Fibroblast of skin of right biceps (primary cell): ENCODE results near the gene EXD3.

Source experiments
- DNase-seq: peaks from one replicate; pipeline ENCODE4 v3.0.0-alpha.2; 2013

Gene EXD3

DNA sequence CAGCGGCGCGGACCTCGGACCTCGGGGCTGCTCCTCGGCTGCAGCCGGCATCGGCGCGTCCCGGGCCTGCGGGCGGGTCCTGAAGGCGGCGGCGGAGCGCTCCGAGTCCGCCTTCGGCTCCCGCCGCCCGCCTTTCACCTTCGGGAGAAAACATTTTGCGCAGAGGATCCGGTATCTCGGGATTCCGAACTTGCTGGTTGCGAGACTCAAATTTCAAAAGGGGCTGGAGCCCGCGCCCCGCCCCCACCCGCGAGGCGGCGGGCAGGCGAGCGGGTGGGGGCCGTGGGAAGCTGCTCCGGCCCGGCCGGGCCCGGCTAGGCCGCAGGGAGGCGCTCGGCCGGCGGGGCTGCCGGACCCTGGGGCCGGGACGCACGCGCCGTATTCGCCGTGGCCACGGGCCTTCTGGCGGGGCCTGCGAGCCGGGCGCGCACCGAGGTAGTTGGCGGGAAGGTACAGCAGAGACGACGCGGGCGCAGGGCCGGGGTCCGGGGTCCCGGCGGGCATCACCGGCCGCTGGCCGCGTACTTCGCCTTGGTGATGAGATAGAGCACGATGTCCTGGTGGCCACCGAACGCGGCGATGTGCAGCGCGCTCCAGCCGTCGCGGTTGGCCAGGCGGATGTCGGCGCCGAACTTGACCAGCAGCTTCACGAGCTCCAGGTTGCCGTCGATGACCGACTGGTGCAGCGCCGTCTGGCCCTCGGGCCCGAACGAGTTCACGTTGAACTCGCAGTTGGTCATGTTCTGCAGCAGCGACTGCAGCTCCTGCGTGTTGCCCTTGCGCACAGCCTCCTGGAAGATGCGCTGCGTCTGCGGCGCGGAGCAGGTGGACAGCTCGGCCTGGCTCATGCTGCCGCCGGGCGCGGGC lies 121.6 kb downstream of the EXD3 start:
- DNase-seq = peak; percentile 27

DNA sequence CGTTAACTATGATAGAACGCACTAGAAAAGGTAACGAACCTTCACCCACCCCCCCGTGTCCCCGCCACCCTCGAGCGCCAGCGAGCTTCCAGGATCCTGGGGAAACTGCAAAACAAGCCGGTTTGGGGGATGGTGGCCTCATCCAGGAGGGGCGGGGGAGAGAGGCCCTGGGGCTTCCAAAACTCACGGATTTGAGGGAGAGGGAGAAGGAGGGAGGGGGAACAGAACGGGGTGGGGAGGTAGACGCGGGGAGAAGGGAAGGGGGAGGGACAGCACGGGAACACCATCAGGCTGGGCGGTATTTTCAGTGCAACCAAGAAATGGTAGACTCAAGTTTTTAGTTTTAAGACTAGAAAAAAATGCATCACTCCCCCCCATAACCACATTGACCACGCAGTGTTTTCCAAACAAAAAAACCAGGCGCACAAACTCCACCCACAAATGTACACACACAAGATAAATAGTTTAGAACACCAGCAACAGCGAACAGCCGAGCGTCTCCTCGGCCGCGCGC lies 122.3 kb downstream of the EXD3 start:
- no peak for DNase-seq

DNA sequence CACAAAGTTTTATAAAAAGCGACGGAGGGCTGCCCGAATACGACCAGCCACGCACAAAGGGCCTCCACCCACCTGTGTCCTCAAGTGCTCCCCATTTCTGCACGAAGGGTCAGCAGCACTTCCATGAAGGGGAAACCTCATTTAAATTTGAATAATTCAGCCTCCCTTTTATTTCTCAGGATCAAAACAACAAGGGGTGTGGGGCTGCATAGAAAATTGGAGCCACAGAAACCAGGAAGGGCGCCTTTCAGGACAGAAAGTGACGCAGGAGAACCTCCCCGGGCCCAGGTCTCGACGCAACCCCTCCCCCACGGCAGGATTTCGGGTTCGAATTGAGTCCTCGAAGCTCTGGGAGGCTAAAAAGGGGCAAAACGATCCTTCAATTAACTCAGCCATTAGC lies 123.0 kb downstream of the EXD3 start:
- DNase-seq = no peak

DNA sequence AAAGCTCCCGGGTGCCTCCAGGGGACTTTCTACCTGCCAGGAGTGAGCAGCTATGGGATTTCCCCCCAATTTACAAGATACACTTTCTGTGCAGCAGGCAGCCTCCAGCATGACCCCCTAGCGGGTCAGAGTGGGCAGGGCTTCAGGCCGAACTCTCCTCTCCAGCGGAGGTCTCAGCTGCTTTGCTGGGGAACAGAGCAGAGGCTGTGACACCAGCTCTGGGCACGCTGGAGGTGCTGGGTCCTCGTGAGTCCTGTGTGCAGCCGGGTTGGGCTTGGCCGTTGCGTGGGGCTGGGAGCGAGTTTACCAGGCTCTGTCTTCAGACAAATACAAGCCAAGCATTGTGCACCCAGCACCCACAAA lies 123.8 kb downstream of the EXD3 start:
- no peak for DNase-seq

DNA sequence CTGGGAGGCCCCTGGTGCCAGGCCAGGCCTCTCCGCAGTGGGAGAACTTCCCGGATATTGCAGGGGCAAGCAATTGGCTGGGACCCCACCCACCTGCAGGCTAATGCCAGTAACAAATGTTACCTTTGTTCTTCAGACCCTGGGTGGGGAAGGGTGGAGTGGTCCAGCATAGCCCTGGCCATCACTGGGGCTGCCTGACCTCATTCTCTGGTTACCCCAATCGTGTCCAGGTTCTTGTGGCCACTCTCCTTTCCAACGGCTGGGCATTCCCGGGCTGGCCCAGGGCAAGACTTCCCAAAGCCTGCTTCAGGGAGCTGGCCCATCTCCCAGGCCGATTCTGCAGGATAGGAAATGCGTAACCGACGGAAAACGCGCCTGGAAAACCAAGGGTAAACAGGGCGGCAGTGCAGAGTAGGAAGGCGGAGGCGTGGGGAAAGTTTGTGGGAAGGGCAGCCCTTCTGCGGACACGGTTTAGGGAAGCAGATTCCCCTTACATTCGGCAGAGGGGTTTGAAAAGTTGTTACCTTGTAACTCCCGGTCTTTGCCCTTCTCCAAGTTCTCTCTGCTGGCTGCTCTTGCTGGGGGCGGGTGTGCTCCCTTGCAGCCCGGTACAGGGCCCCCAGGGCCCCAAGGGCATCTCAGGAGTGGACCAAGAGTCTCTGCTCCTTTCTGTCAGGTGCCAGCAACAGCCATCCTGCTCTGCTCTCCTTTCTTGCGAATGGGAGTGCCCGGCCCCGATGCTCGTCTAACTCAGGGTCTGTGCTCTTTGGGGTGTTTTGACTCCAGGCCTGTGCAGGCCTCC lies 124.4 kb downstream of the EXD3 start:
- no peak for DNase-seq

DNA sequence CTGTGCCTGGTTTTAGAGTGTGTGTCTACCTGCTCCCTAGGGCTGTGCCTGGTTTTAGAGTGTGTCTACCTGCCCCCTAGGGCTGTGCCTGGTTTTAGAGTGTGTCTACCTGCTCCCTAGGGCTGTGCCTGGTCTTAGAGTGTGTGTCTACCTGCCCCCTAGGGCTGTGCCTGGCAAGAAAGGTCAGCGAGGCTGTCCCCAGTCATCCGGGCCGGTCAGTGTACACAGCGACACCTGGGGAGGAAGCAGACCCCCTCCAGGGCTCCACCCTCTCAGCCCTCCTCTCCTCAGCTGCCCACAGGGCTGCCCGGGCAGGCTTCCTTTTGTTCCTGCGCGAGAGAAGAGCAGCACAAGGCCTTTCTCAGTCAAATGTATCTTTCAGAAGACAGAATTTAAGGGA lies 125.0 kb downstream of the EXD3 start:
- no peak for DNase-seq

DNA sequence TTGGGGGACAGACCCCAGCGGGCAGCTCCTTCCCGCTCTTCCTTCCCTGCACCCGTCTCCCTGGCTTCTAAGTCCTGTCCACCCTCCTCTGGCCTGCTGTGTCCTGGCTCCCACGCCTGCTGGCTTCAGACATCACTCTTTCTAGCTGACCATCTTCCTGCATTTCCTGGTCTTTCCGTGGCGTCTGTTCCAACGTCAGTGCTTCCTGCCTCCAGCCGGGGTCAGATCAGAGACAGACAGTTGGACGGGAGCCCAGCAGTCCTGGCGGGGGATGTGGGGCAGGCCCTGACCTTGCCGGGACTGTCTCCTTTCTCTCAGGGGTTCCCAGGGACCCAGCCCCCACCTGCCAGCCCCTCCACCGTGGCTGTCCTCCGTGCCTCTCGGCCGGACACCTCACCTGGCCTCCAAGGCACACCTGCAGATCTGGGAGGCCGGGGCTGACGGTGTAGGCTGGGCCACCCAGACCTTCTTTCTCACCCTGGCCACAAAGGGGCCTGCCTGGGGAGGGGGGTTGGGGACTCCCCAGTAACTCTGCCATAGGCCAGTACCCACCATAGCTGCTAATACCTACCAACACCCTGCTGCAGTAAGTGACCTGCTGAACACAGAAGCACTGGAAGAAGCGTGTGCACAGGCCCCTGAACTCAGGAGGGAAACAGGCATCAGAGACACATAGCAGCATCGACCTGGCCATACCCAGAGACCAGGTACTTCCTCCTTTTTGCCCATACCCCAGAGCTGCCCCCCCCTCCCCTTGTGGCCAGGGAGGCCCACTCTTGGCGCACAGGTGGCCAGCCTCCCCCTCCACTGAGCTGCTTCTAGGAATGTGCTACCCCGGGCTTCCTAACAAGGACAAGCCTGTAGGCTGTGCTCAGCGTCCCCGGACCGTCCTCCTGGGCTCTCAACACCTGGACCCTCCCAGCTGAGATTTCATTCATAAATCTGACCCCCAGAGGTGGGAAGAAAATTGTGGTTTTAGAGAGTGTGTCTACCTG lies 126.0 kb downstream of the EXD3 start:
- no peak for DNase-seq

DNA sequence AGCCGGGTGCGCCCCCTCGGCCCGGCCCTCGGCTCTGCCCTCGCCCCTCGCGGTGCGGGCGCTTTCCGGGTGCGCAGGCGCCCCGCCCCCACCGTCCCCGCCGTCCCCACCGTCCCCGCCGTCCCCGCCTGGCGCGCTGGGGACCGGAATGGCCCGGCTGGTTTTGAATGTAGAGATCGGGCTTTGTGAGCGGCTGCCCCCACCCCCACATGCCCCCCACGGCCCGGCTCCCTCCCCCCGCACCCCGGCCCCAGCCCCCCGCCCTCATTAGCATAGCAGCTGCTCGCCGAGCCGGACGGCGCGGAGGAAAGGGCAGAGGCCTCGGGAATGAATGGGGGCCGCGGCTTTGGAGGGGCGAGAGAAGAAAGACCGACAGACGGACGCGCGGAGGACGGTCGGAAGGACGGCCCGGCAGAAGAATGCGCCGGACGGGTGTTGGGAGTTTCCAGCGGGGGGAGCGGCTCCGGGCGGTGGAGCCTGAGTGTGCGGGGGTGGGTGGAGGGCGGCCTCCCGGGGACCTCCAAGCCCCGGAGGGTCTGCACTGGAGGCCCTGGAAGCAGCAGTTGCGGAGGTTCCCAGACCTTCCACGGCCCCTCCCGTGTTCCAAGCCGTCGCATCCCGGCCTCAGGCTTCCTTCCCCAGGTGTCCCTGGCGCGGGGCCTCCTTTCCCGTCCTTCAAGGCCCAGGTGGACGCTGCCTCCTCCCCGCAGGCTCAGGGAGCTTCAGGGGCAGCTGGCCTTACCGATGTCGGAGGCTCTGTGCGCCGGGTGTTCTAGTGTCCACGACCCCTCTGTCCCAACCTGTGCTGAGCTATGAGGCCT lies 126.9 kb downstream of the EXD3 start:
- DNase-seq = no peak

DNA sequence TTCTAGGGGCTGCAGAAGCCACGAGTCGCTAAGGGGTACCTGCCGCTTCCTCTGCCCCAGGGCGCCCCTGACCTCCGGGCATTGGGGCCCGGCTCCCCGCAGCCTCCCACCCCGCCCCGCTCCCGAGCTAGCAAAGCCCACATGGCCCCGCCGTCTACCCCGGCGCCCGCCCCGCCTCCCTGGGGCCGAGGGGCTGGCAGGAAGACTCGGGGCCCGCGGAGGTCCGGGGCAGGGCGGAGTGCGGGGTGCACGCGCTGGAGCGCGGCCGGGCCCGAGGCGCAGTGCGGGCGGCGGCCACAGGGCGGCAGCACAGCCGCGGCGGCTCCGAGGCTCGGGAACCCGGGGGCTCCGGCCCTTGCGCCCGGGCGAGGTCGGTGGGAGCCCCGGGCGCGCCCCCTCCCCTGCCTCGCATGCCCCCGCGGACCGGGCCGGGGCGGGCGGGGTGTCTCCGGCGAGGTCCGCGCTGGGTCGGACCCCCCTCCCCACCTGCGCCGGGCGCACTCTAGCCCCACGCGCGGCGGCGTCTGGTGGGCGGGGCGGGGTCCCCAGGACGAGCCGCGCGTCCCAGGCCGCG lies 127.6 kb downstream of the EXD3 start:
- DNase-seq = no peak

DNA sequence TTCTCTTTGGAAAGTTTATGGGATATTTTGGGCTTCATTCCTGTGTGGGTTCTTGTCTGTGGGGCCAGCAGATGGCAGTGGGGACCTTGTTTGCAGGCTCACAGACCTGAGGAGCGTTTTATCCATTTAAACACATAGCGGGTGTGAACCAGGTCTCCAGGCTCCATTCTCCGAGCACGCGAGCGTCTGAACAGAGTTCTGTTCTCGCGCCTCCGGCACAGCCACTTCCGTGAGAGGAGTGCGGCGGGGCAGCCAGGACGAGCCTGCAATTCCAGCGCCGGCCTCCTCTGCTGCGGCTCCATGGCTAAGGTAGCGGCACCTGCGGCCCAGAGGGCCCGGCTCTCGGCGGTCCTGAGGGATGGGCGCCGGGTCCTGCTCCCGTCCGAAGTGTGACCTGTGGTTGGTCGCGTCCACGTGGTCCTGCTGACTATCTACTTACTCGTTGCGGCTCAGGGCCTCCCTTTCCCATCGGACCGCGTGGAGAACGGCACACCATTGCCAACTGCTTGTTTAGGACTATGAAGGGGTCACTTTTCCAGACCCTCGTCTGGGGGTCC lies 128.2 kb downstream of the EXD3 start:
- peak; percentile 38 for DNase-seq

DNA sequence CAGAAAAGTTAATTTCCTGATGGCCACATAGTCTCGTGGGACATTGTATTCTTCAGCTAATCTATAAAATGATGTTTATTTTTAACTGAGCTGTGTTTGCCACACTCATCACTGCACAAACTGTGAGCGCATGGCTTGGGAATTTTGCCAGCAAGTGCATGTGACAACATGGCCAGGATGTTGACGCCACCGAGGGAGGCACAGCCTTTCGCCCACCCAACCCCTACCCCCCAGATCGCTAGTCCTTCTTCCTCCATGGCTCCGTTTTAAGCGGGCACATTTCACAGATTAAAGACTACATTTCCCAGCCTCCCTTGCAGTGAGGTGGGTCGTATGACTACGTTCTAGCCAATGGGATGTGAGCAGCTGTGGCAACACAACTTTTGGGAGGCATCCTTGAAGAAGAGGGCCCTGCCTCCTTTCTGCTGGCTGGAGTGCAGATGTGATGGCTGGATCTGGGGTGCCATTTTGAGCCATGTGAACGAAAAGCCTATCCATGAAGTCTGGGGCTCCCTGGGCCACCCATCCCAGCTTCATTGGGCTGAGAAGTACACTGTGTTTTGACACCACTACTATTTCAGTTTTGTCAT lies 128.8 kb downstream of the EXD3 start:
- DNase-seq = peak; percentile 47

DNA sequence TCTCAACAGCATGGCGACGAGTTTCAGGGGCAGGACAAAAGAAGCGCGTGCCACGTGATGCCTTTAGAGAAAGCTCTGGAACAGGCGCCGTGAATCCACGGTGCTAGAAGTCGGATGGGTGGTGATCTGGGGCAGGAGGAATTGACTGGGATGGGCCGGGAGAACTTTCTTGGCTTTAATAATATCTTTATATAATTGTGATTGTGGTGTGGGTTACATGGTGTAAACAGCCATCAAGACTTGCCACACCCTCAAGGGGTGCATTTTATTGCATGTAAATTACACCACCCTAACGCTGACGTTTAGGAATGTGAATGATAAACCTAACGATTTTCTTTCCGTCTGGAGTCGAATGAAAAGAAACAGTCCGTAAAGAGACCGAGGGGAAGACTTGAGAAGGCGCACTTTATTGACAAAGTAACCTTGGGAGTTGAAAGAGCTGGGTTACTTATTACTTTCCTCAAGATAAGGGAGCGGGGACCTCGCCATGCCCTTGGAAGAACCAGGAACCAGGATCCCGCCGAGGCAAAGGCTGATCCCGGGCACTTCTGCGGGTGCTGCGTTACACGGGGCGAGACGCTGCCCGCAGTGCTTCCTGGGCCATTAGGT lies 129.4 kb downstream of the EXD3 start:
- no peak for DNase-seq

DNA sequence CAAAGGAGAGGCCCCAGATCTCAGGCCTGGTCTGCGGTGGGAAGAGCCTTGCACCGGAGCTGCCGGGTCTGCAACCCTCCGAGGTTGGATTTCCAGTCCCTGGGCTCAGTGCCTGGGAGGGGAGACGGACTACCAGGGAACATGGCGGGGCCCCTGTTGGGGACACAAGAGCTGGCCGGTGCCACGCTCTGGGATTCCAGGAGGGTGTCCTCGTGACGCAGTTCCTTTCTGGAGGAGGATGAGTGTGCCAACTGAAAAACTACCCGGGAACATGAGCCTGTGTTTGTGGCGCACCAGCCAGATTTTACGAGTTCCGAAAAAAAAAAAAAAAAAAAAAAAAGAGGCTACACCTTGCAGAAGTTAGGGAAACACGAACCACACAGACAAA lies 129.9 kb downstream of the EXD3 start:
- DNase-seq = no peak

DNA sequence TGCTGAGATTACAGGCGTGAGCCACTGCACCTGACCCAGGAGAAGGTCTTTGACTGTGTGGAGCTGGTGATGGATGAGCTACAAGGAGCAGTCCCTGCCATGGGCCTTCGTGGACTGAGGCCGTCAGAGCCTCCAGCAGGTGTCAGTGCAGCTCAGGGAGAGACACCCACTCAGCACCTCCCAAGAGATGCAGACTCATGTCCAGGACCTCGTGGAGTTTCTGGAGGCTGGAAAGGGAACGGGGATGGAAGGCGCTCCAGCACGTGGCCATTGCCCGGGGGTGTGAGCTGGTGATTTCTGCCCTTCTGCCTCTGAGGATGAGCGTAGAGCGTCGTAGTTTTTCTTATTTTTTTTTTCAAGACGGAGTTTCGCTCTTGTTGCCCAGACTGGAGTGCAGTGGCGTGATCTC lies 136.0 kb downstream of the EXD3 start:
- no peak for DNase-seq

DNA sequence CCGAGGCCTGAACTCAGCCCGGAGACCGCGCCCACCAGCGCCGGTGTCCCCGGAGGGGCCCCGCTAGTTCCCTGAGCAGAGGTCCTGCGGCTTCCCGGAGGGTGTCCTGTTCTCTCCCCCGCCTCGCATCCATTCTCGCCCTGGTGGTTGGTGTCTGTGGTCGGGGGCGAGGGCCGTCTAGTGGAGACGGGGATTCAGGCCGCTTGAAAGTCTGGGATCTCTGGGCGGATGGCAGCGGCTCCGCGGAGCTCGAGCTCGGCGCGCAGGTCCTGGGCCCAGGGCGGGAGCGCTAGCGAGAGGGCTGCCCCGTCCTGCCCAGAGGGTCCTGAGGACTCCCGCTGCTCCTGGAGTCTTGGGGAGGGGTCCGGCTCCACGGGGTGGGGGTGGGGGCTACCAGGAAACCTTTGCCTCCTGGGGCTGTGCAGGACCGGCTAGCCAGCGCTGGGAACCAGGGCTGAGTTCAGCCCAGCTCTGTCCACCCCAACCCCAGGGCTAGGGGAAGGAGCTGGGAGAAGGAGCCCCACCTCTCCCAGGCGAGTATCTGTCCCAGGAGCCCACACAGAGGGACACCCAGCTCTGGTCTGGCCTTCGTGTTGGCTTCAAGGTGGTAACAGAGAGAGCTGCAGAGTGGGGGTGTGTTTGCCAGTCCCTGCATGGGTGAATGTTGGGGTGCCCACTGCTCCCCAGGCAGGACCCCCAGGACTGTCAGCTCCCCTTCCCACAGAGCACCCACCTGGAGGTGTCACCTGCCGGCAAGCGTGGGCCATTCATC lies 141.4 kb downstream of the EXD3 start:
- DNase-seq = no peak

DNA sequence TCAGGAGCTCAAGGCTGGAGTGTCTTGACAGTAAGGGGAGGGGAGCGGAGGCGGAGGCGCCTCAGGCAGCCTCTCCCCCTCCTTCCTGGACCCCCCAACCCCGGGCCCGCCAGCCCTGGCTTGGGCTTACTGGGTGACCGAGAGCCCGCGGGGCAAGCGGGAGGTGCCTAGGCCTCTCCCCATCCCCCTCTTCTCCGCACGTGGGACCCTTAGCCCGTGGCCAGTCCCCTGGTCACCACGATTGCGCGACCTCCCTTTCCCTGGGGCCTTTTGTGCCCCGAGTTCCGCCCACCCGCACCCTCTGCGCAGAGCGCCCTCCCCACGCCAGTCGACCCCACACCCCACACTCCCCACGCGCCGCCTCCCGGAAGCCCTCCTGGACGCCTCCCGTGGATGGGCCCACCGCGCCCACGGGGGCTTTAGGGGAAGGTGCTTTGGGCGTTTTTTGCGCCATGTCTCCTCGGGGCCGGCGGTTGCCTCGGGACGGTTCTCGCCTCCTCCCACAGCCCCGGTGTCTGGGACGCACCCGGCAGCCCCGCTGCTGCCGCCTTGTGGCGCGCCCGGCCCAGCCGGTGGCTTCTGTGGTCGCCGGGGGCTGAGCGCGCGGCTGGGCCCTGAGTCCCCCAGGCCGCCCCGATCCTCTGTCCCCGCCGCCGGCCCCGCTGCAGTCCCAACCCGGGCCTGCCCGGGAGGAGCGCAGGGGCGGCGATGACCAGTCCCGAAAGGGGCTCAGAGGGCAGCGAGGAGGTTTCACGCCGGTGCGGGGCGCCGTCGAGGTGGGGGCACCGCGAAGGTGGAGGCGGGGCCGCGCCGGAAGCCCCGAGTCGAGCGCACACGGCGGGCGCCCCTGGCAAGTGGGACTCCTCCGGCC lies 142.3 kb downstream of the EXD3 start:
- peak; percentile 23 for DNase-seq

DNA sequence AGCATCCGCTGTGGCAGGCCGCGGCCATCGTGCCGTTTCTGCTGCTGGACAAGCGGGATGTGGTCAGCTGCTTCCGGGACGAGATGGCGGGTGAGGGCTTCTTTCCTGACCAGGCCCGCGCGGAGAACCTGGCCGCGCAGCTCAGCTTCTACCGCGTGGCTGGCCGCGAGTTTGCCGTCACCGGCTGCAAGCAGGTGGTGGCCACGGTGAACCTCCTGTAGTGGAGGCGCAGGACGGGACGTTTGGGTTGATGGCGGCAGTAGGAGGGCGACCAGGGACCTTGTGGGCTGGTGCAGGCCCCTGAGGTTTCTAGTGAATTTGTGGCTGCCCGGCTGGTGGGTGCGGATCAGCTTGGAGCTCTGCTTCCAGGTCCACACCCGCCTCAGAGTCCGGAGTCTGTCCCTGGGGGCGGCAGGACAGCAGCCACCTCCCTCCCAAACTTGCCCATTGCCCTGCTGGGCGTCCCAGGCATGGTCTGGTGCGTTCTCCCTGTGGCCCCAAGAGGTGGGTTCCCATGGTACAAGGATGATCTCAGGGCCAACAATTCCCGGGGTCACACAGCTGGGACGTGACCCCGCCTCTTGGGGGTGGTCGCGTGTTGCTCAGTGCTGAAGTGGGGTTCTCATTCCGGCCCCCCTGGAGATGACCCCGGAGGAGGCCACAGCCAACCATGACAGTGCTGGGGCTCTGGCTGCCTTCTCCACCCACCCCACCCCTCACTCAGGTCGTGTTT lies 143.1 kb downstream of the EXD3 start:
- DNase-seq = no peak
